ENCODE results near the gene GPR132. TPM values are rescaled to one million over a fixed set of nuclear protein-coding genes. Genes with fewer than 3 reads are reported as not detected.

Gene GPR132
- total and polyA plus RNA-seq, 9 of the 15 experiments (the other 6 are each of a cell fraction or from before 2014, with no cell fraction given), result 0.01 to 1.1 (median 0.25) TPM; not detected in 1

DNA sequence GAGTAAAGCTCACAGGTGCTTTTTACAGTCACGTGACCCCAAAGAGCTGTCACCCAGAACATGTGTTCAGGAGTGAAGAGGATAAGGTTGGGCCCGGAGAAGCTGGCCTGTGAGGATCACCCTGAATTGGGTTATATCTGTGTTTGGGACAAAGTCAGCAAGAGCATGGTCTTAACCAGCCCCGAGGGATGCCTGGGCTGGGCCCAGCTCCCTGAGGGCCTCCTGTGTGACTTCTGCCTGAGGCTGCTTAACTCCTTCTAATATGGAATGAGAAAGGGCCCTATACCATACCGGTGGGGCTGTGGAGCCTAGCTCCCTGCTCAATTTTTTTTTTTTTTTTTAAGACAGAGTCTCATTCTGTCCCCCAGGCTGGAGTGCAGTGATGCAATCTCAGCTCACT, 46.8 kb downstream of the GPR132 start:
- in situ Hi-C loops (cut with MboI) (no loop called here), intact Hi-C loops (cut with micrococcal nuclease) (loop anchor here (5.0 kb wide), 1 partner anchor 41 kb away; the partner anchor contains the start of gene AHNAK2)
- BruUV-seq (replicated peaks), result no TSS peak
- peaks cover 37 to 40% of the 10 kb centered on the region in 2 experiments for H3K4me1 ChIP-seq (replicated peaks in 1 of 2; ENCODE audit: control insufficient read depth in 2 of 2, insufficient read depth in 2 of 2, low read length in 2 of 2)
- peaks cover 39% of the 10 kb centered on the region for H4K20me1 ChIP-seq (replicated peaks; ENCODE audit: control insufficient read depth, insufficient read depth, low read length)
- peaks cover 4% of the 10 kb centered on the region for H3K9me1 ChIP-seq (ENCODE audit: control insufficient read depth, insufficient read depth, low read length)
- no peak overlapping the region; the same call in 1 of the 2 replicates for H3K4me3 ChIP-seq
- WGBS (ENCODE audit: insufficient coverage, low coverage, missing lambda C conversion rate), result 55% methylated on average over 4 of the region's 4 CpGs
- FAIRE-seq, result no peak
- peak overlapping the region; percentile 37 for H3K4me2 ChIP-seq (ENCODE audit: insufficient read depth, low read length)
- no peak for ATAC-seq
- no peaks in the 10 kb centered on the region for H3K9me3 ChIP-seq (replicated peaks; ENCODE audit: control insufficient read depth, insufficient read depth, low read depth, low read length)
- DNase-seq (ENCODE audit: extremely low read depth in 1 of 4, low spot score in 3 of 4), result no peak
- TF ChIP-seq NCOA6 (IDR thresholded peaks at IDR 0.05) (no peak), CREM (IDR thresholded peaks at IDR 0.05; ENCODE audit: low read depth) (no peak), SIRT6 (IDR thresholded peaks at IDR 0.05; ENCODE audit: low read depth, low read length) (no peak), ZNF175 (CRISPR knock-in tag; IDR thresholded peaks at IDR 0.05; ENCODE audit: low read depth) (no peak), RNF2 (IDR thresholded peaks at IDR 0.05) (no peak), ZNF274 (IDR thresholded peaks at IDR 0.05; ENCODE audit: borderline replicate concordance, low read depth, low read length) (no peak), TAF1 (IDR thresholded peaks at IDR 0.05; ENCODE audit: control insufficient read depth, extremely low read depth, insufficient read depth, low read length, severe bottlenecking) (no peak), KDM4B (IDR thresholded peaks at IDR 0.05; ENCODE audit: borderline replicate concordance in 2 of 2, low read depth in 1 of 2) (no peak), RFX5 (IDR thresholded peaks at IDR 0.05; ENCODE audit: low read depth, low read length) (no peak), RBM22 (IDR thresholded peaks at IDR 0.05; ENCODE audit: low read depth, low read length, poor library complexity, severe bottlenecking) (no peak)
- TF ChIP-seq, protein P1, sequence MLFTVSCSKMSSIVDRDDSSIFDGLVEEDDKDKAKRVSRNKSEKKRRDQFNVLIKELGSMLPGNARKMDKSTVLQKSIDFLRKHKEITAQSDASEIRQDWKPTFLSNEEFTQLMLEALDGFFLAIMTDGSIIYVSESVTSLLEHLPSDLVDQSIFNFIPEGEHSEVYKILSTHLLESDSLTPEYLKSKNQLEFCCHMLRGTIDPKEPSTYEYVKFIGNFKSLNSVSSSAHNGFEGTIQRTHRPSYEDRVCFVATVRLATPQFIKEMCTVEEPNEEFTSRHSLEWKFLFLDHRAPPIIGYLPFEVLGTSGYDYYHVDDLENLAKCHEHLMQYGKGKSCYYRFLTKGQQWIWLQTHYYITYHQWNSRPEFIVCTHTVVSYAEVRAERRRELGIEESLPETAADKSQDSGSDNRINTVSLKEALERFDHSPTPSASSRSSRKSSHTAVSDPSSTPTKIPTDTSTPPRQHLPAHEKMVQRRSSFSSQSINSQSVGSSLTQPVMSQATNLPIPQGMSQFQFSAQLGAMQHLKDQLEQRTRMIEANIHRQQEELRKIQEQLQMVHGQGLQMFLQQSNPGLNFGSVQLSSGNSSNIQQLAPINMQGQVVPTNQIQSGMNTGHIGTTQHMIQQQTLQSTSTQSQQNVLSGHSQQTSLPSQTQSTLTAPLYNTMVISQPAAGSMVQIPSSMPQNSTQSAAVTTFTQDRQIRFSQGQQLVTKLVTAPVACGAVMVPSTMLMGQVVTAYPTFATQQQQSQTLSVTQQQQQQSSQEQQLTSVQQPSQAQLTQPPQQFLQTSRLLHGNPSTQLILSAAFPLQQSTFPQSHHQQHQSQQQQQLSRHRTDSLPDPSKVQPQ (CRISPR knock-in tag; IDR thresholded peaks at IDR 0.05; ENCODE audit: borderline replicate concordance), result no peak
- ChIA-PET POLR2A (interaction anchor here (0.7 to 2.9 kb wide), 5 partner anchors 8 to 52 kb away, joined by 3 to 16 read pairs (median 7); no protein-coding TSS in a partner anchor), CTCF (ENCODE audit: low intra/inter-chr PET ratio) (interaction anchor here (0.6 kb wide), 1 partner anchor 125 kb away, joined by 6 read pairs; no protein-coding TSS in a partner anchor)
- peaks cover 27% of the 10 kb centered on the region; the same call in 2 of the 3 replicates for H3K36me3 ChIP-seq (ENCODE audit: control insufficient read depth, insufficient read depth, low read length)
- H3K27me3 ChIP-seq (ENCODE audit: control insufficient read depth in 2 of 2, insufficient read depth in 2 of 2, low read length in 2 of 2), result no peaks in the 10 kb centered on the region
- no peak overlapping the region for H3K27ac ChIP-seq (ENCODE audit: extremely low read depth, low read depth, low read length)
- H3K9ac ChIP-seq (ENCODE audit: insufficient read depth in 1 of 2, low read depth in 2 of 2, low read length in 2 of 2), result no peak overlapping the region; a peak in 1 of 4 replicates
- peaks cover 87% of the 10 kb centered on the region for H3K79me2 ChIP-seq (ENCODE audit: control insufficient read depth, insufficient read depth, low read length)
- H2AFZ ChIP-seq (ENCODE audit: low read depth, low read length), result no peak overlapping the region

All from K562 (cell line).